Umbilical cord (tissue), 2 donors: ENCODE measurements around the gene WBP1L. TPM values are rescaled to one million over a fixed set of nuclear protein-coding genes. Genes with fewer than 3 reads are reported as not detected.

Experiments
- DNase-seq: peaks from one replicate; pipeline ENCODE4 v3.0.0-alpha.2; 2015; ENCODE audit warnings: low spot score
- total RNA-seq: library from RNA; depleted of rRNA; stranded (reverse); fragments of >200 nt; gene quantifications from one replicate; pipeline ENCODE4 v1.2.3, GENCODE V29; 2014; ENCODE audit warnings: low replicate concordance; ENCODE audit not compliant: insufficient read depth

Gene WBP1L
- total RNA-seq, 1 donor from 2014 or later: 35.9 TPM

GRCh38 chr10:102779680-102780526 is 36.2 kb downstream of the WBP1L start:
- no peak for DNase-seq

GRCh38 chr10:102780527-102780808 is 36.7 kb downstream of the WBP1L start:
- DNase-seq: no peak

GRCh38 chr10:102781090-102781920 is 37.6 kb downstream of the WBP1L start:
- DNase-seq: peak; percentile 70

- peak; percentile 64 for DNase-seq
These were observed 38.3 kb downstream of the WBP1L start for GRCh38 chr10:102781921-102782557.

GRCh38 chr10:102782673-102783551 is 39.2 kb downstream of the WBP1L start:
- DNase-seq: peak; percentile 59

- no peak for DNase-seq
These were observed 39.8 kb downstream of the WBP1L start for GRCh38 chr10:102783568-102783967.

- DNase-seq: no peak
These were observed 42.1 kb downstream of the WBP1L start for GRCh38 chr10:102785818-102786217.

GRCh38 chr10:102791754-102792395 is 48.1 kb downstream of the WBP1L start:
- DNase-seq: no peak

GRCh38 chr10:102795453-102796406 is 52.0 kb downstream of the WBP1L start:
- no peak for DNase-seq

GRCh38 chr10:102796407-102797176 is 52.8 kb downstream of the WBP1L start:
- DNase-seq: peak; percentile 88

GRCh38 chr10:102799691-102800471 is 56.1 kb downstream of the WBP1L start:
- DNase-seq: no peak

GRCh38 chr10:102800611-102801335 is 57.0 kb downstream of the WBP1L start:
- DNase-seq: no peak

- DNase-seq: peak; percentile 79
These were observed 57.7 kb downstream of the WBP1L start for GRCh38 chr10:102801496-102801895.

GRCh38 chr10:102801978-102802377 is 58.2 kb downstream of the WBP1L start:
- no peak for DNase-seq

GRCh38 chr10:102802920-102803534 is 59.3 kb downstream of the WBP1L start:
- DNase-seq: peak; percentile 90

- DNase-seq: no peak
These were observed 60.8 kb downstream of the WBP1L start for GRCh38 chr10:102804382-102805055.
